HG03103 (cell line): ENCODE measurements around the gene CLEC16A.

Experiments
- ATAC-seq: cut with Tn5 transposase; IDR thresholded peaks from one replicate; pipeline ENCODE4 v1.9.1; 2021; ENCODE audit warnings: low read depth; ENCODE audit not compliant: unreplicated experiment

The CLEC16A gene

GRCh38 chr16:10987361-10988163 lies 43.2 kb downstream of the CLEC16A start:
- ATAC-seq, result no peak

GRCh38 chr16:10988164-10988803 lies 43.9 kb downstream of the CLEC16A start:
- no peak for ATAC-seq

GRCh38 chr16:10988879-10989278 lies 44.5 kb downstream of the CLEC16A start:
- no peak for ATAC-seq

- no peak for ATAC-seq
Observed at GRCh38 chr16:10989559-10989958, 45.2 kb downstream of the CLEC16A start.

- ATAC-seq, result no peak
Observed at GRCh38 chr16:10990378-10990777, 46.0 kb downstream of the CLEC16A start.

GRCh38 chr16:10992112-10992511 lies 47.7 kb downstream of the CLEC16A start:
- no peak for ATAC-seq

- no peak for ATAC-seq
Observed at GRCh38 chr16:10992797-10993196, 48.4 kb downstream of the CLEC16A start.

- ATAC-seq, result no peak
Observed at GRCh38 chr16:10993649-10994048, 49.3 kb downstream of the CLEC16A start.

GRCh38 chr16:10994571-10994970 lies 50.2 kb downstream of the CLEC16A start:
- no peak for ATAC-seq

- ATAC-seq, result no peak
Observed at GRCh38 chr16:10995565-10995964, 51.2 kb downstream of the CLEC16A start.

GRCh38 chr16:10997485-10997884 lies 53.1 kb downstream of the CLEC16A start:
- no peak for ATAC-seq

- no peak for ATAC-seq
Observed at GRCh38 chr16:10999300-10999699, 54.9 kb downstream of the CLEC16A start.

GRCh38 chr16:11001611-11002010 lies 57.2 kb downstream of the CLEC16A start:
- ATAC-seq, result no peak

GRCh38 chr16:11003141-11003540 lies 58.8 kb downstream of the CLEC16A start:
- no peak for ATAC-seq

GRCh38 chr16:11004351-11004750 lies 60.0 kb downstream of the CLEC16A start:
- ATAC-seq, result no peak

- ATAC-seq, result no peak
Observed at GRCh38 chr16:11004973-11005610, 60.7 kb downstream of the CLEC16A start.

GRCh38 chr16:11005611-11005975 lies 61.2 kb downstream of the CLEC16A start:
- no peak for ATAC-seq

GRCh38 chr16:11006656-11007055 lies 62.3 kb downstream of the CLEC16A start:
- ATAC-seq, result no peak

GRCh38 chr16:11007714-11008280 lies 63.4 kb downstream of the CLEC16A start:
- ATAC-seq, result no peak

- no peak for ATAC-seq
Observed at GRCh38 chr16:11009027-11009755, 64.8 kb downstream of the CLEC16A start.
